SH-SY5Y (cell line): Measurements from ENCODE around the gene JTB.

ENCODE experiments used
- GATA2 ChIP-seq: IDR thresholded peaks from 2 replicates; pipeline ENCODE4 v1.6.1; 2011; ENCODE audit warnings: mild to moderate bottlenecking, low read depth, low read length
- GATA3 ChIP-seq: IDR thresholded peaks from 2 replicates; pipeline ENCODE4 v1.6.1; 2011; ENCODE audit warnings: low read depth, mild to moderate bottlenecking, low read length, moderate library complexity

DNA sequence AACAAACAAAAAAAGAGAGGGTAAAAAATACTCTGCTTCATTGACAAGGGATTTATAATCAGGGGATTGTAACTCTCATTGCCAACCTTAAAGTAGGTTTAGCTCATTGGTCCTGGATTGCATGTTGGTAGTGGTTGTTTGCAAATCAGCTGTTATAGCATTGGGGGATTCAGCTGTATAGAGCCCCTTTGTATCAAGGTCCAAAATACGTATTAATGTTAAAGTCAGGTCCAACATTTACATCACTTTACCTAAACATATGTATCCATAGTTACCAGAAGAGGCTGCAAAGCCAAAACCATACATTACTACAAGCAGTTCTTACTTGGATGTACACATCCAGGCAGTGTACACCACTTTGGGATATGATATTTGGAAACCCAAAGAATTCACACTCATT is 42.5 kb upstream of the JTB start:
- no peak for TF ChIP-seq GATA2
- no peak for TF ChIP-seq GATA3
